HG03025 (cell line): ENCODE results near the gene INAFM1.
"Not testable (repeated sequence)": the region's sequence is repeated elsewhere in the genome, so short reads cannot be mapped to it uniquely, and the experiment has no call there.

Experiments
- ATAC-seq: cut with Tn5 transposase; IDR thresholded peaks from one replicate; pipeline ENCODE4 v1.9.1; 2021; ENCODE audit warnings: mild to moderate bottlenecking, moderate library complexity; ENCODE audit not compliant: unreplicated experiment, low FRiP score

INAFM1 gene

GRCh38 chr19:47240996-47241918 lies 33.4 kb upstream of the INAFM1 start:
- no peak for ATAC-seq

- no peak for ATAC-seq
Observed at GRCh38 chr19:47241919-47242577, 32.6 kb upstream of the INAFM1 start.

- ATAC-seq: no peak
Observed at GRCh38 chr19:47243364-47243775, 31.3 kb upstream of the INAFM1 start.

GRCh38 chr19:47243776-47244547 lies 30.7 kb upstream of the INAFM1 start:
- peak; percentile 40 for ATAC-seq

GRCh38 chr19:47247308-47247990 lies 27.2 kb upstream of the INAFM1 start:
- no peak for ATAC-seq

GRCh38 chr19:47253016-47253415 lies 21.7 kb upstream of the INAFM1 start:
- not testable (repeated sequence) for ATAC-seq

GRCh38 chr19:47253467-47253881 lies 21.2 kb upstream of the INAFM1 start:
- ATAC-seq: no peak

GRCh38 chr19:47253970-47254369 lies 20.7 kb upstream of the INAFM1 start:
- no peak for ATAC-seq

GRCh38 chr19:47255879-47256692 lies 18.6 kb upstream of the INAFM1 start, which contains the start of gene CCDC9:
TSS of gene CCDC9 (plus strand) at chr19:47256525. CDS start at chr19:47258401, 1,876 bp downstream.
- peak; percentile 43 for ATAC-seq

- peak; percentile 70 for ATAC-seq
Observed at GRCh38 chr19:47256693-47257410, 17.8 kb upstream of the INAFM1 start.

GRCh38 chr19:47257411-47258169 lies 17.1 kb upstream of the INAFM1 start:
- ATAC-seq: no peak

GRCh38 chr19:47258434-47258833 lies 16.3 kb upstream of the INAFM1 start:
- ATAC-seq: no peak

- ATAC-seq: no peak
Observed at GRCh38 chr19:47258895-47259555, 15.7 kb upstream of the INAFM1 start.

- no peak for ATAC-seq
Observed at GRCh38 chr19:47260476-47260875, 14.2 kb upstream of the INAFM1 start.

GRCh38 chr19:47261946-47262793 lies 12.5 kb upstream of the INAFM1 start:
- not testable (repeated sequence) for ATAC-seq

GRCh38 chr19:47264629-47265028 lies 10.1 kb upstream of the INAFM1 start:
- no peak for ATAC-seq
